Erythroblast (primary cell): Measurements from ENCODE around the gene ZNF618.

ENCODE experiments used
- DNase-seq, 2 experiments: peaks; one replicate each; lab custom pipeline; 2025; lab: John Stamatoyannopoulos, UW
- GATA1 ChIP-seq: IDR thresholded peaks from 2 replicates; pipeline ENCODE4 v1.6.1; 2011; ENCODE audit warnings: low read depth, mild to moderate bottlenecking, control low read depth, low read length, moderate library complexity
- POLR2A ChIP-seq: IDR thresholded peaks from 2 replicates; pipeline ENCODE4 v1.6.1; 2011; ENCODE audit warnings: mild to moderate bottlenecking, low read length

Gene ZNF618

DNA sequence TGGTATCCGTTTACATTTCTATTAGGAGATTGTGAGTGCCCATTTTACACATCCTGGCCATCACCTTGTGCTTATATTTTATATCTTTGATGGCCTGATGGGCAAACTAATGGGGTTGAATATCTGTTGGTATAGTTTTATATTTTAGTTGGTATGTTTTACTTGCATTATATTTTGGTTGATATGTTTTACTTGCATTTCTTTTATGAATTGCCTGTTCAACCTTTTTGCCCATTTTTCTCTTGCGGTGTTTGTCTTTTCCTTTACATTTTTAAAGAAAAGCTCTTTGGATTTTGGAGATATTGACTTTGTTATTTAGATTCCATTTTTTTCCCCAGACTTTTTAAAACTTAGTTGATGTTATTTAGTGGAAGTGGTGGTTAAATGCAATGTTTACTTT lies 14.6 kb downstream of the ZNF618 start:
- TF ChIP-seq POLR2A = no peak
- TF ChIP-seq GATA1 = no peak
- no peak for DNase-seq

DNA sequence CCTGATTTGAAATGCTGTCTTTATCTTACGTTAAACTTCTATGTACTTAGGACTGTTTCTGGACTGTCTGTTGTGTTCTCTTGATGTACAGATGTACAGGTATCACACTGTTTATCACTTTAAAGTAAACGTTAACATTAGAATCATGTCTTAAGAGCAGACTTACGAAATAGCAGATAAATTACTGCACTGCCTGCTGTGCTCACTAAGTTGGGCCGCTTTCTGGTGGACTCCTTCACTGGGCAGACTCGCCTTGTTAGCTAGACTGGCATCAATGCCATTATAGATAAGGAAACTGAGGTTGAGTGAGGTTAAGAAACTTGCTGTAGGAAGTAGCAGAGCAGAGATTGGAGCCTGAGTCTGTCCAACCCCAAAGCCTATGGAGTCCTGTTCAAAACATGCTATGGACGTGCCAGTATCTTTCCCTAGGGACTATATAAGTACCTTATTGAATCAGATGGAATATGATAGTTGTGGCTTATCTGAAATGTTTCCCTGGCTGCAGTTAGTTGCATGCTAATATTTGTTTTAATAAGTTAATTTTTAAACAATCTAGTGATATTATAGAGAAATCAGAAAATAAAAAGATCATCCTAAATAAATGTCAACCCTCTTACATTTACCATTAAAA lies 16.9 kb downstream of the ZNF618 start:
- DNase-seq = no peak
- TF ChIP-seq POLR2A (no peak), GATA1 (no peak)

DNA sequence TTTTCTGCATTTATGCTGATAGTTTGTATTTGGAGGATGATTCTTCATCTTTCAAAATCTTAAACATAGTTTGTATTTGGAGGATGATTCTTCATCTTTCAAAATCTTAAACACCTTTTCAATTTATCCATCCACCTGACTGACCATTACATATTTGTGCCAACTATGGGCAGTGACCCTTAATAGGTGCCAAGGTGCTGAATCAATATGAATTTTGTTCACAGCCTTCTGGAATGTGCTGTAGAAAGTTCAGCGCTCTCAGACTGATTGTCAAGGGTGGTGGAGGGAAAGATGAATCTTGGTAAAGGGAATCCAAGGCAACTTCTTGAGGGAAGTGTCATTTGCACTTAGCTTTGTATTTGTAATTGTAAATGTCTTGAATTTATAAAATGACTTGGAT lies 18.1 kb downstream of the ZNF618 start:
- TF ChIP-seq GATA1 = no peak
- no peak for TF ChIP-seq POLR2A
- DNase-seq = no peak

DNA sequence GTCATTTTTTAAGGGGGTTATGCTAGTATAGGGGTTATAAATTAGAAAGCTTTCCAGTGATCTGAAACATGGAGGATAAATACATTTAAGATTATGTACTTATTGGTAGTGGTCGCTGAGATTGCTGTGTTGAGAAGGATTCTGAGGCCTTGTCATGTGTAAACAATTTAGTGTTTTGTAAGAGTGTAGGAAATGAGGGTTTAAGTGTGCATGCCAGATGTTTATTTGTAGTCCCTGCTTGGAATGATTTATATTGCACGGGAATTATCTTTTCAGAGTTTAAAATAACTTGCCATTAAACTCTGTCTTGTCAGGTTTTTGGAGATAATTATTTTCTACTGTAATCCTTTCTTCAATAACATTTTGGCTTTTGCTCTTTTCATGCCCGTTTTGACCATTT lies 19.4 kb downstream of the ZNF618 start:
- TF ChIP-seq POLR2A (no peak), GATA1 (no peak)
- DNase-seq = no peak

DNA sequence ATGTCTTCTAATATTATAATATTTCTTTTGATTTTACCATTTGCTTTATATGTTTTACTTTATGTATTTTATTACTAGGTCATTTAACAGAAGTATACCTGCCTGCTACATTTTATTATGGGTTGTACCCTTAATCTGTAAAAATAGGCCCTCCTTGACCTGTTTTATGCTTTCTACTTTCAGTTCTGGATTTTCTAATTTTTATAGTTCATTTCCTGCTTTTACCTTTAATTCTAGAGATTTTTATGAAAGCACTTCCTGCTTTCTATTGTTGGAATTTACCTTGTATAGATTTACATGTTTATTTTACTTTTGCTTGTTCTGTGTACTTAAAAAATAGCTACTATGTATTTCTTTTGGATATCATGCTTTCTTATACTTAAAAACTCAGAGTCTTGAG lies 20.6 kb downstream of the ZNF618 start:
- TF ChIP-seq POLR2A = no peak
- no peak for TF ChIP-seq GATA1
- no peak for DNase-seq

DNA sequence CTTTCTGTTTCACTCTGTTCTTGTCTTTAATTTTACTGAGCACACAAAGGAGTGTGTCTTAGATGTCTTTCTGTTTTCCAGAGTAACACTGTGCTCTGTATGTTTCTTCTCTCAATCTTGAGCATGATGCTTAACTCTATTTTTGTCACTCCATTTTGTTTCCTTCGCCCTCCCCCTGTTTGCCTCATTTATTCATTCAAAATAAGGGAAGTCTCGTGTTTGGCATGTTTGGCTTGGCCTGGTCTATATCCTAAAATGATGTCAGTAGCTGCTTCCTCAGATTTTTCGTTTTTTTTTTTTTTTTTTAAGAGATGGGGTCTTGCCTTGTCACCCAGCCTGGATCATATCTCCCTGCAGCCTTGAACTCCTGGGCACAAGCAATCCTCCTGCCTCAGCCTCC lies 22.0 kb downstream of the ZNF618 start:
- DNase-seq = no peak
- TF ChIP-seq GATA1 (no peak), POLR2A (no peak)

DNA sequence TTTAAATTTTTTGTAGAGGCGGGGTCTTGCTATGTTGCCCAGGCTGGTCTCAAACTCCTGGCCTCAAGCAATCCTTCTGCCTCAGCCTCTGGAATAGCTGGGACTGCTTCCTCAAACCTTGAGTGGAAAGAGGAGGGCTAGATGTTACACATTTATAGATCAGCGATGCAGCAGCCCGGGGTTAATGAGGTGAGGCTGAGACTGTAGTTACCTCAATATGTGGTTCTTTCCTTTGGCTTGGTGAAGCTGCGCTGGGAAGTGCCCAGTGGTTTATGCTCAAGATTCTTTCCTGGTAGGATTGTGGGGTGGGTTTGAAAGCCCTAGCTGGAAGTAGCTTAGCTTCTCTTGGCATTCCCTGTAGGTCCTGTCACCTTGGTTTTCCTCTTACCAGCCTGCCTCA lies 22.5 kb downstream of the ZNF618 start:
- no peak for DNase-seq
- TF ChIP-seq POLR2A (no peak), GATA1 (no peak)

DNA sequence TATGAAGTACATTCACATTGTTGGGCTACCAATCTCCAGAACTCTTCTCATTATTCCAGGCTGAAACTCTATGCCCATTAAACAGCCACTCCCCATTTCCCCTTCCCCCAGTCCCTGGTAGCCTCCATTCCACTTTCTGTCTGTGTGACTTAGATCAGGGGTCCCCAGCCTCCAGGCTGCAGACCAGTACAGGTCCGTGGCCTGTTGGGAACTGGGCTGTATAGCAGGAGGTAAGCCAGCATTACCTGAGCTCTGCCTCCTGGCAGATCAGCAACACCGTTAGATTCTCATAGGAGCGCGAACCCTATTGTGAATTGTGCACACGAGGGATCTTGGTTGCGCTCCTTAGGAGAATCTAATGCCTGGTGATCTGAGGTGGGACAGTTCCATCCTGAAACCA lies 23.1 kb downstream of the ZNF618 start:
- no peak for DNase-seq
- TF ChIP-seq GATA1 (no peak), POLR2A (no peak)

DNA sequence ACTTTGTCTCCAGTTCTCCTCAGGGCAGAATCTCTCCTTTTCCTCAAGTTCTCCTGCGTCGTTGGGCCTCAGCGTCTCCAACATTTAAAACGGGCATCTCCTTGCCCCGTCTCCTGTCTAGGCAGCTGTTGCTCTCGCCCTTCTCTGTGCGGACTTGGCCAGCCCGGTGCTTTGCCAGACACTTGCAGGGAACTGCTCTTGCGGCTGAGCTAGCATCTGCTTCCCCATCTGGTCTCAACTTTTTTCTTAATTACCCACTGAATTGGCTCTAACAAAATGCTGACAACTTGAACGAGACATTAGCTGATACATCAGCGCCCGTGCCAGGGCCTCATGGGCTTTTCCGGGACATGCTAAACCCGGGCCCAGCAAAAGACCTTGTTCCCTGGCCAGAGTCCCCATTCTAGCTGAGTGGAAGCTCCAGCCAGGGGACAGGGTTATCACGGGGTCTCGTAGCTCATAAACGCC lies 25.1 kb downstream of the ZNF618 start:
- DNase-seq = no peak

DNA sequence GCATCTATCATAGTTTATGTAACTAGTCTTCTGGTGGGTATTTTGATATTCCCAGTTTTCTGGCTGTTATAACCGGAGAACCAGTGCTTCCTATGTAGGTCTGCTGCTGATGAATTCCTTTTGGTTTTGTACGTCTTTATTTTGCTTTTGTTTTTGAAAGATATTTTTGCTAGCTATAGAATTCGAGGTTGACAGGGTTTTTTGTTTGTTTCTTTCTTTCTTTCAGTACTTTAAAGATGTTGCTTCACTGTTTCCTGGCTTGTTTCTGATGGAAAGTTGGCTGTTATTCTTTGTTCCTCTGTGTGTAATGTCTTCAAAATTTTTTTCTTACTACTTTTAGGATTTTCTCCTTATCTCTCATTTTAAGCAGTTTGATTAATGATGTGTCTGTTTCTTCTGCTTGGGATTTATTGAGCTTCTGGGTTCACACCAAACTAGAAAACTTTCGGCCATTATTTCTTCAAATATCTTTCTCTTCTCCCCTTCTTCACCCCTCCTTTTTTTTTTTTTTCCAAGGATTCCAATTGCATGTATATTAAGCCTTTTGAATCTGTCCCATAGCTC lies 27.5 kb downstream of the ZNF618 start:
- no peak for DNase-seq
- no peak for TF ChIP-seq POLR2A
- TF ChIP-seq GATA1 = no peak

More for the DNA sequence above, 25.1 kb downstream of the ZNF618 start:
- TF ChIP-seq POLR2A (no peak), GATA1 (no peak)

DNA sequence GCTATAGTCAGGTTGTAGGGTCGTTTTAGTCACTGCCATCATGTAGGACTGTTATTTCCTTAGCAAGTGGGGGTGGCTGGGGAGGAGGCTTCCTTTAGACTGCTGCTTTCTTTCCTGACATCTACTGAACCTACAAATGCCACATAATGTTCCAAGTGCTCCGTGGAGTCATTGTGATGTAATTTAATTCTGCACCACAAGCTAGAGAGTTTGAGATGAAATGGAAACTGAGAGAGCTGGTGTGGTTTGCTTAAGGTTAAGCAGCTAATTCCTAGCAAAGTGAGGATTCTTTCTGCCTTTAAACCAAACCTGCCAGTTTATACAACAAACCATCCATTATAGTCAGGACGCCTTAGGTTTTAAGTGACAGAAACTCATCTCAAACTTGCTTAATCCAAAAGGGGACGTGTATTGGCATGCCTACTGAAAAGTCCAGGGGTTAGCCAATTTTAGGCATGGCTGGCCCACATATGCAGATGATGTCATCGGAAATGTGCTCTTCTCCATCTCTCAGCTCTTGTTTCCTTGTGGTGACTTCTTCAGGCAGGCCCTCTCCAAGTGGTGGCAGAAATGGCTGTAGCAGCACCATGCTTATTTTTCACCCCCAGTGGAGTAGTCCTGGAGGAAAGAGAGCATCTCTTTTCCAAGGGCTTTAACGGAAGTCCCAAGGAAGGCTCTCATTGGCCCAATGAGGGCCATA lies 30.5 kb downstream of the ZNF618 start:
- DNase-seq = no peak
- no peak for TF ChIP-seq GATA1
- TF ChIP-seq POLR2A = no peak

DNA sequence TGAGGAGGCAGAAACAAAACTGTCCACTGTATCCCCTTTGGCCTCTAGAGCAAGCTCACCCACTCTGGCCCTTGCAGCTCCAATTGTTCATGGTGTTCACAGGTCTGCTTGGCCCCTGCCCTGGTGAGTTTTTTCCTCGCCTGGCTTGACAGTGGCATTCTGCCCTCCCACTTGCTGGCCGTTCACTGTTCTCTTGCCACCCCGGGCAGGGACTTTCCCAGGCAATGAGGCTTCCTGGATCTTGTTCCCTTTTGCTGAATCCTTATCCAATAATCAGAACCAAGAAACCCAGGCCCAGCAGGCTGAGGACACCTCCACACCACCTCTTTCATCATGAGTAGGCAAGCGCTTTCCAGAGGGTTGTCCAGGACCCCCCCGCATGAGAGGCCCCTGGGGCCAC lies 31.2 kb downstream of the ZNF618 start:
- no peak for DNase-seq
- TF ChIP-seq POLR2A (no peak), GATA1 (no peak)

DNA sequence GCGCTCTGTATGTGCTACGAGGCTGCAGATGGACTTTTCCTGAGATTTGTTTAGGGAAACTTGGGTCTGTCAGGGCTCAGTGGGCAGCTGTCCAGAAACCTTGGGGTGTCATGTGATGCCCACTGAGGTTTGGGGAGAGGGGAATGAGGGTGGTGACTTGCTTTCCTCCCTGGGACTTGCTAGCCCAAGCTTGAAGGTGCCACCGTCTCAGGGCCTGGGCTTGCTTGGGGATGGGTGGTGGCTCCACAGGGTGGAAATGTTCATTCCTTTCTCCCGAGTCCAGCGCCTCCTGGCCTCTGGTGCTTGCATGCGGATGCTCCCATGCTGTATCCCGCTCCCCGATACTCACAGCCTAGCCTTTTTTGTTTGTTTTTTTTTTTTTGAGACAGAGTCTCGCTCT lies 33.3 kb downstream of the ZNF618 start:
- no peak for DNase-seq
- no peak for TF ChIP-seq GATA1
- TF ChIP-seq POLR2A = no peak

DNA sequence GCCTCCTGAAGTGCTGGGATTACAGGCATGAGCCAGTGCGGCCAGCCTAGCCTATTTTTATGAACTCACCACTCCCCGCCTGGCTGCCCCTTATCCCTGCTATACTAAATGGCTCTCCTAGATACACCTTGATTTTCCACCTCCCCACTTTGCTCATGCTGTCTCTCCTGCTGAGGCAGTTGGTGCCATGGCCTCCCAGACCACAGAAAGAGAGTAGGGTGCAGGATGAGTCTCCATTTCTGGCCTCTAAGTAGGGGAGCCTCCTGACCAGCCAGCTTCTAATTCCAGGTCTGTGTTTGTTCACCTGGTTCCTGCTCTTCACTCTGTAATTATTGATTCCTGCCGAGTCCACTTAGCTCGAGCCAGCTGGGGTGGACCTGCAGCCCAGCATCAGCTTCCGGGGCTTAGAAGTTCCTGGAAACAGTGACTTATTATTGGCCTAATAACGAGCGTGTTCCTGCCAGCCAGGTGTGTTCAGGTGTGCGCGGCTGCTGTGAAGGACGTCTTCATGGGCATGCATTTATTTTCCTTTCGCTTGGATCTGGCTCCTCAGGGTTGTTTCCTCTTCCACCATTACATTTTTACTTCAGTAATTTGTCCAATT lies 34.0 kb downstream of the ZNF618 start:
- no peak for DNase-seq
- no peak for TF ChIP-seq POLR2A
- TF ChIP-seq GATA1 = no peak
